ENCODE data around the gene FTO.

FTO gene

DNA sequence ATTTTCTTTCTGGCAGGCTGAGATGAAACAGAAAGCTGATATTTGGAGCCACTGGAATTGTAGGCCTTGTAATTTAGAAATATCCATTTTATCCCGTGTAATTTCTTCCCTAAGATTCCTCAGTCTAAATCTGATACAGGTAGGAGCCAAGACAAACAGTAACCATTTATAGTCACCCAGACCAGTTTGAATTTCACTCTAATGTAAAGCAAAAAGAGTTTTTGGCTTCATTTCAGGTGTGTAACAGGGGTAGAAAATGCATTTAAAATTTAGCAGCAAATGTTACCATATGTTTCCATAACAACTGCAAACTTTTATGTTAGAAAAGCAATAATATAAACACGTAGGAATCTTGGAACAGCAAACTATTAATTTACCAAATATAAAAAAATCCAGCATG lies 249.4 kb downstream of the FTO start:
- no peak overlapping the region for H3K4me3 ChIP-seq
- no peak overlapping the region for H3K27ac ChIP-seq
- no peak for TF ChIP-seq POLR2AphosphoS5 (IDR thresholded peaks at IDR 0.05; ENCODE audit: borderline replicate concordance, low read depth, low read length)
- no peak for TF ChIP-seq EZH2 (IDR thresholded peaks at IDR 0.05)
- TF ChIP-seq FOXP2 (optimal IDR thresholded peaks at IDR 0.05; ENCODE audit: control extremely low read depth, extremely low read length, insufficient read depth) = no peak
- DNase-seq (ENCODE audit: low read depth, low spot score) = no peak
- no peak overlapping the region for H3K9ac ChIP-seq (ENCODE audit: insufficient read length)
- no peaks in the 10 kb centered on the region for H3K9me3 ChIP-seq (ENCODE audit: low read depth, low read length)
- H3K36me3 ChIP-seq (ENCODE audit: insufficient read depth, low read length) = no peaks in the 10 kb centered on the region

GRCh38 chr16:53955221-53955875 lies 251.4 kb downstream of the FTO start:
- Histone ChIP-seq H3K4me3 (no peak overlapping the region), H3K9me3 (ENCODE audit: low read depth, low read length) (no peaks in the 10 kb centered on the region), H3K36me3 (ENCODE audit: insufficient read depth, low read length) (no peaks in the 10 kb centered on the region), H3K9ac (ENCODE audit: insufficient read length) (no peak overlapping the region), H3K27ac (no peak overlapping the region)
- no peak for DNase-seq (ENCODE audit: low read depth, low spot score)
- TF ChIP-seq FOXP2 (optimal IDR thresholded peaks at IDR 0.05; ENCODE audit: control extremely low read depth, extremely low read length, insufficient read depth) (no peak), POLR2AphosphoS5 (IDR thresholded peaks at IDR 0.05; ENCODE audit: borderline replicate concordance, low read depth, low read length) (no peak), EZH2 (IDR thresholded peaks at IDR 0.05) (no peak)

- no peak for DNase-seq (ENCODE audit: low read depth, low spot score)
- Histone ChIP-seq H3K27ac (no peak overlapping the region), H3K9me3 (ENCODE audit: low read depth, low read length) (no peaks in the 10 kb centered on the region), H3K36me3 (ENCODE audit: insufficient read depth, low read length) (no peaks in the 10 kb centered on the region), H3K4me3 (no peak overlapping the region), H3K9ac (ENCODE audit: insufficient read length) (no peak overlapping the region)
- TF ChIP-seq EZH2 (IDR thresholded peaks at IDR 0.05) = no peak
- TF ChIP-seq FOXP2 (optimal IDR thresholded peaks at IDR 0.05; ENCODE audit: control extremely low read depth, extremely low read length, insufficient read depth) = no peak
- no peak for TF ChIP-seq POLR2AphosphoS5 (IDR thresholded peaks at IDR 0.05; ENCODE audit: borderline replicate concordance, low read depth, low read length)
Measured at GRCh38 chr16:53958341-53958880, 254.5 kb downstream of the FTO start.

- H3K27ac ChIP-seq = no peak overlapping the region
- H3K4me3 ChIP-seq = no peak overlapping the region
- DNase-seq (ENCODE audit: low read depth, low spot score) = no peak
- H3K36me3 ChIP-seq (ENCODE audit: insufficient read depth, low read length) = no peaks in the 10 kb centered on the region
- no peak overlapping the region for H3K9ac ChIP-seq (ENCODE audit: insufficient read length)
- no peaks in the 10 kb centered on the region for H3K9me3 ChIP-seq (ENCODE audit: low read depth, low read length)
- TF ChIP-seq POLR2AphosphoS5 (IDR thresholded peaks at IDR 0.05; ENCODE audit: borderline replicate concordance, low read depth, low read length) = no peak
- TF ChIP-seq EZH2 (IDR thresholded peaks at IDR 0.05) = no peak
Measured at GRCh38 chr16:53960050-53960812, 256.3 kb downstream of the FTO start.

DNA sequence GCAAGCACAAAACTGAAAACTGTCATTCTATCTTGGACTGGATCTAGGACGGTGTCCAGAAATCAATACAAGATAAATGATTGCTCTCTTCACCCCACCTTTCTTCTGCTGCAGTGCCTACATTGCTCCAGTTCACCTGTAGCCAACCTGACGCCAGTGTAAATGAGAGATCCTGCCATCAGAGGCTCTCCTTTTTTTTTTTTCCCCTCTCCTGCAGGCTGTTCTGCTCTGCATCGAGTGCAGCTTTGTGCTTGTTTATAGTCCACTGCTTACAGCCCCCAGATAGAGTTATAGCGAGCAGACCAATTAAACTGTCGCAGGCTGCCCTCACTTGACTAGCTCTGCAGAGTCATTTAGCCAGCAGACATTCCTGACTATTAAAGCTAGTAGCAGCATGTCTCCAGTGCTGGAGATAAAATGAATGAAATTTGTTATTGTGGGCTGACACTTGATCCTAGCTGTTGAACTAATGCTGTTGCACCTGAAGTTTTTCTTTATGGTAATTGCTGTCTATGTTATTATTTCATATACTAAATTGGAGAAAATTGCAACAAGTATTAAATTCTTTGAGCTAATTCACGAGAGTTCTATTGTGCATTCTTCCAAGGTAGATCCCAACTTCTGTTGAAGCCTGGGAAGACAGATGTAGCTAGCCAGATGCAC lies 257.1 kb downstream of the FTO start:
- Histone ChIP-seq H3K36me3 (ENCODE audit: insufficient read depth, low read length) (no peaks in the 10 kb centered on the region), H3K4me3 (no peak overlapping the region), H3K9ac (ENCODE audit: insufficient read length) (no peak overlapping the region), H3K27ac (no peak overlapping the region), H3K9me3 (ENCODE audit: low read depth, low read length) (no peaks in the 10 kb centered on the region)
- DNase-seq (ENCODE audit: low read depth, low spot score) = no peak
- TF ChIP-seq FOXP2 (optimal IDR thresholded peaks at IDR 0.05; ENCODE audit: control extremely low read depth, extremely low read length, insufficient read depth) = no peak
- no peak for TF ChIP-seq POLR2AphosphoS5 (IDR thresholded peaks at IDR 0.05; ENCODE audit: borderline replicate concordance, low read depth, low read length)
- TF ChIP-seq EZH2 (IDR thresholded peaks at IDR 0.05) = no peak

DNA sequence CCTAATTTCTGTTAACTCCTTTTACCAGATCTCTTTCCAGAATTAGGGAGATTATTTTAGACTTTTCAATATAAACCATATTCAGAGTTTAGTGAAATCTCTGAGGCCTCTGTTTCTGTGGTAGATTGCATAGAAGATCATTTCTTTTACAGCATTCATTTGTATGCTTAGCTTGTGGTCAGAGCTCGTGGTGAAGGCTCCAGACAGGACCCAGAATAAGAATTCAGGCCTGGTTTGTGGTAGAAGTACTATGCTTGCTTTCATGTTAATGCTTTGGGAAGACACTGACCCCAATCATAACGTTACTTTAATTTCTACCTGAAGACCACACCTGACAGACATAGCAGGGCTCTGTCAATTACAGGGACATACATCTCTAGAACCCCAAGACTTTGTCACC lies 258.1 kb downstream of the FTO start:
- no peak for DNase-seq (ENCODE audit: low read depth, low spot score)
- no peak overlapping the region for H3K27ac ChIP-seq
- no peak overlapping the region for H3K9ac ChIP-seq (ENCODE audit: insufficient read length)
- H3K4me3 ChIP-seq = no peak overlapping the region
- TF ChIP-seq POLR2AphosphoS5 (IDR thresholded peaks at IDR 0.05; ENCODE audit: borderline replicate concordance, low read depth, low read length) (no peak), FOXP2 (optimal IDR thresholded peaks at IDR 0.05; ENCODE audit: control extremely low read depth, extremely low read length, insufficient read depth) (no peak), EZH2 (IDR thresholded peaks at IDR 0.05) (no peak)
- no peaks in the 10 kb centered on the region for H3K9me3 ChIP-seq (ENCODE audit: low read depth, low read length)
- H3K36me3 ChIP-seq (ENCODE audit: insufficient read depth, low read length) = no peaks in the 10 kb centered on the region

- H3K4me3 ChIP-seq = no peak overlapping the region
- TF ChIP-seq POLR2AphosphoS5 (IDR thresholded peaks at IDR 0.05; ENCODE audit: borderline replicate concordance, low read depth, low read length) (no peak), FOXP2 (optimal IDR thresholded peaks at IDR 0.05; ENCODE audit: control extremely low read depth, extremely low read length, insufficient read depth) (no peak), EZH2 (IDR thresholded peaks at IDR 0.05) (no peak)
Measured at GRCh38 chr16:53964145-53964790, 260.3 kb downstream of the FTO start.

More at GRCh38 chr16:53964145-53964790, 260.3 kb downstream of the FTO start:
- no peak for DNase-seq (ENCODE audit: low read depth, low spot score)
- H3K9me3 ChIP-seq (ENCODE audit: low read depth, low read length) = no peaks in the 10 kb centered on the region
- no peak overlapping the region for H3K9ac ChIP-seq (ENCODE audit: insufficient read length)
- no peak overlapping the region for H3K27ac ChIP-seq
- no peaks in the 10 kb centered on the region for H3K36me3 ChIP-seq (ENCODE audit: insufficient read depth, low read length)

Measured in SK-N-MC (cell line).